Measurements from ENCODE around the gene C19orf25.
A peak's percentile ranks its signal among the peaks of the same experiment; 100 is the strongest.

Gene C19orf25

GRCh38 chr19:1508507-1508856, 29.5 kb upstream of the C19orf25 start:
- no peak overlapping the region for H3K9ac ChIP-seq (ENCODE audit: low read depth, low read length)
- no peak overlapping the region for H2AFZ ChIP-seq (ENCODE audit: low read depth, low read length)
- no peaks in the 10 kb centered on the region; the same call in 1 of the 2 replicates for H4K20me1 ChIP-seq (ENCODE audit: insufficient read depth, low read length)
- 0 out of 2 replicates have a peak, but pooled peaks cover 3% of the 10 kb centered on the region for H3K4me1 ChIP-seq (ENCODE audit: insufficient read depth, low read length)
- no peaks in the 10 kb centered on the region for H3K79me2 ChIP-seq (ENCODE audit: insufficient read depth, low read length)
- ATAC-seq (ENCODE audit: insufficient read depth, low read depth), result no peak
- H3K4me2 ChIP-seq (ENCODE audit: insufficient read depth, low read length), result no peak overlapping the region
- H3K4me3 ChIP-seq (ENCODE audit: low read depth in 1 of 2, low read length in 2 of 2), result no peak overlapping the region
- no peak overlapping the region for H3K27ac ChIP-seq (ENCODE audit: low read length)
- H3K27me3 ChIP-seq (ENCODE audit: insufficient read depth, low read length, poor library complexity), result no peaks in the 10 kb centered on the region
- no peaks in the 10 kb centered on the region for H3K9me3 ChIP-seq (ENCODE audit: insufficient read depth, low read length, severe bottlenecking)
- TF ChIP-seq EZH2 (IDR thresholded peaks at IDR 0.05; ENCODE audit: borderline replicate concordance, low read depth, low read length, severe bottlenecking), result no peak
- TF ChIP-seq, protein P1, sequence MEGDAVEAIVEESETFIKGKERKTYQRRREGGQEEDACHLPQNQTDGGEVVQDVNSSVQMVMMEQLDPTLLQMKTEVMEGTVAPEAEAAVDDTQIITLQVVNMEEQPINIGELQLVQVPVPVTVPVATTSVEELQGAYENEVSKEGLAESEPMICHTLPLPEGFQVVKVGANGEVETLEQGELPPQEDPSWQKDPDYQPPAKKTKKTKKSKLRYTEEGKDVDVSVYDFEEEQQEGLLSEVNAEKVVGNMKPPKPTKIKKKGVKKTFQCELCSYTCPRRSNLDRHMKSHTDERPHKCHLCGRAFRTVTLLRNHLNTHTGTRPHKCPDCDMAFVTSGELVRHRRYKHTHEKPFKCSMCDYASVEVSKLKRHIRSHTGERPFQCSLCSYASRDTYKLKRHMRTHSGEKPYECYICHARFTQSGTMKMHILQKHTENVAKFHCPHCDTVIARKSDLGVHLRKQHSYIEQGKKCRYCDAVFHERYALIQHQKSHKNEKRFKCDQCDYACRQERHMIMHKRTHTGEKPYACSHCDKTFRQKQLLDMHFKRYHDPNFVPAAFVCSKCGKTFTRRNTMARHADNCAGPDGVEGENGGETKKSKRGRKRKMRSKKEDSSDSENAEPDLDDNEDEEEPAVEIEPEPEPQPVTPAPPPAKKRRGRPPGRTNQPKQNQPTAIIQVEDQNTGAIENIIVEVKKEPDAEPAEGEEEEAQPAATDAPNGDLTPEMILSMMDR (IDR thresholded peaks at IDR 0.05; ENCODE audit: borderline replicate concordance, extremely low read depth, low read length, poor library complexity, severe bottlenecking), result no peak
- no peak for DNase-seq
- H3K36me3 ChIP-seq (ENCODE audit: insufficient read depth, low read length), result no peaks in the 10 kb centered on the region

DNA sequence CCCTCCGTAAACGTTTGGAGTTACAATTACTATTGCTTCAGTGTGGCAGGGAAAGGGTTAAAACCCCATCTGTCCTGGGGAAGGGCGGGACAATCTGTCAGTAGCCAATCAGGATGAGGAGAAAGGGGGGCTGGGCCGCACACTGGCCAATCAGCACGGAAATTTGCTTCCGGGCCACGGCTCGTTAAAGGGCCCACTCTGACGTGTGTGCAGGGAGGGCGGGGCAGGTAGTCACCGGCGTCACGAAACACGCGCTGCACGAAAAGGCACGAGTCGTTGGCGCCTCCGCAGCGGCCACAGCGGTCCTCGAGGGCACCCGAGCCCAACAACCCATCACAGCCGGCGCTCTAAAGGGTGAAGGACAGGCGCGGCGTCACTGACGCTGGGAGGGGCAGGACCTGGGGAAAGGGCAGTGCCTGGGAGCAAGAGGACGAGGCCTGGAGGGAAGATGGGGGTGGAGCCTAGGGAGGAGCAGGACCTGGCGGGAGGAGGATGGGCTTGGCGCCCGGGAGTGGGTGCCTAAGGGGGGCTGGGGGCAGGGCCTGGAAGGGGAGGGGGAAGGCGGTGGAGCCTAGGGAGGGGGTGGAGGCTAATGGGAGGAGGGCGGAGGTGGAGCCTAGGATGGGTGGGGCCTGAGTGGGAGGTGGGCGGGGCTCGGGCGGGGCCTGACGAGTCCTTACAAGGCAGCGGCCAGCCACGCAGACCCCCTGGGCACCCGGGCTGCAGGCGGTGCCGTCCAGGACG, 28.9 kb upstream of the C19orf25 start:
- ATAC-seq (ENCODE audit: insufficient read depth, low read depth), result peak; percentile 85
- Histone ChIP-seq H3K36me3 (ENCODE audit: insufficient read depth, low read length) (no peaks in the 10 kb centered on the region), H3K4me3 (ENCODE audit: low read depth in 1 of 2, low read length in 2 of 2) (no peak overlapping the region), H3K4me2 (ENCODE audit: insufficient read depth, low read length) (no peak overlapping the region), H3K79me2 (ENCODE audit: insufficient read depth, low read length) (no peaks in the 10 kb centered on the region), H4K20me1 (ENCODE audit: insufficient read depth, low read length) (no peaks in the 10 kb centered on the region; the same call in 1 of the 2 replicates), H2AFZ (ENCODE audit: low read depth, low read length) (peak overlapping the region; percentile 43; the same call in 1 of the 2 replicates), H3K27me3 (ENCODE audit: insufficient read depth, low read length, poor library complexity) (no peaks in the 10 kb centered on the region), H3K9me3 (ENCODE audit: insufficient read depth, low read length, severe bottlenecking) (no peaks in the 10 kb centered on the region), H3K9ac (ENCODE audit: low read depth, low read length) (no peak overlapping the region), H3K4me1 (ENCODE audit: insufficient read depth, low read length) (0 out of 2 replicates have a peak, but pooled peaks cover 3% of the 10 kb centered on the region), H3K27ac (ENCODE audit: low read length) (no peak overlapping the region)
- TF ChIP-seq, protein P1 (IDR thresholded peaks at IDR 0.05; ENCODE audit: borderline replicate concordance, extremely low read depth, low read length, poor library complexity, severe bottlenecking), result no peak
- TF ChIP-seq EZH2 (IDR thresholded peaks at IDR 0.05; ENCODE audit: borderline replicate concordance, low read depth, low read length, severe bottlenecking), result no peak
- peak; percentile 92 for DNase-seq

DNA sequence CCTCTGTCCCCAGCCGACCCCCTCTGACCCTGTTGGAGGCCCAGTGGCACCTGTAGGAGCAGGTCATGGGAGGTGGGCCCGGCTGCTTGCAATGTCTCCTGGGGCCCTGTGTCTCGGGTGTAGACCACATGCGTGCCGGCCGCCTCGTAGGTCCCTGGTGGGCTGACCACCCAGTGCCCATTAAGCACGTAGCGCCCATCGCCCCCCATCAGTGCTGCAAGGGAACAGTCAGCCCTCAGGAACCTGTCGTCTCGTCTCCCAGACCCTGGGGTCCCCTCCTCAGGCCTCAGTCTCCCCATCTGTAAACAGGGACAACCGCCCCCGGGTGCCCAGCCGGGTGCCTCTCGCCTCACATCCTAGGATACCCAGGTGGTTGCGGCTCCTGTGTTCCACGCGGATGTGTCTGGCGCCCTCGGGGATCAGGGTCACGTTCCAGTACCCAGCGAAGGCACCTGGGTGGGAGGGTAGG, 28.2 kb upstream of the C19orf25 start:
- H3K27me3 ChIP-seq (ENCODE audit: insufficient read depth, low read length, poor library complexity), result no peaks in the 10 kb centered on the region
- no peaks in the 10 kb centered on the region for H3K9me3 ChIP-seq (ENCODE audit: insufficient read depth, low read length, severe bottlenecking)
- 0 out of 2 replicates have a peak, but pooled peaks cover 3% of the 10 kb centered on the region for H3K4me1 ChIP-seq (ENCODE audit: insufficient read depth, low read length)
- no peak overlapping the region for H2AFZ ChIP-seq (ENCODE audit: low read depth, low read length)
- no peaks in the 10 kb centered on the region; the same call in 1 of the 2 replicates for H4K20me1 ChIP-seq (ENCODE audit: insufficient read depth, low read length)
- no peak overlapping the region for H3K27ac ChIP-seq (ENCODE audit: low read length)
- H3K9ac ChIP-seq (ENCODE audit: low read depth, low read length), result no peak overlapping the region
- H3K4me2 ChIP-seq (ENCODE audit: insufficient read depth, low read length), result no peak overlapping the region
- H3K4me3 ChIP-seq (ENCODE audit: low read depth in 1 of 2, low read length in 2 of 2), result no peak overlapping the region
- TF ChIP-seq, protein P1 (IDR thresholded peaks at IDR 0.05; ENCODE audit: borderline replicate concordance, extremely low read depth, low read length, poor library complexity, severe bottlenecking), result no peak
- no peak for TF ChIP-seq EZH2 (IDR thresholded peaks at IDR 0.05; ENCODE audit: borderline replicate concordance, low read depth, low read length, severe bottlenecking)
- H3K36me3 ChIP-seq (ENCODE audit: insufficient read depth, low read length), result no peaks in the 10 kb centered on the region
- H3K79me2 ChIP-seq (ENCODE audit: insufficient read depth, low read length), result no peaks in the 10 kb centered on the region
- DNase-seq (no peak), ATAC-seq (ENCODE audit: insufficient read depth, low read depth) (no peak)
